Adipose tissue (tissue), 3 donors: ENCODE measurements around the gene REM2. TPM values are rescaled to one million over a fixed set of nuclear protein-coding genes. Genes with fewer than 3 reads are reported as not detected.

ENCODE experiments used
- polyA plus RNA-seq, 3 donors: library from polyadenylated mRNA; stranded (reverse); fragments of 200-250 nt; gene quantifications; one replicate each; pipeline ENCODE4 v1.2.3, GENCODE V29; 2013
- donor health status: healthy with polysubstance abuse.
- donor health status: Bipolar disorder and iron deficiency.
- donor health status: healthy.

Gene REM2
- polyA plus RNA-seq, 3 donors: 0.22 to 0.51 TPM; not detected in 1

Other genes starting within 250 kb of the REM2 start
- gene OR6J1, start 238.9 kb upstream of the REM2 start, polyA plus RNA-seq: not detected
- gene OXA1L, start 116.5 kb upstream of the REM2 start, polyA plus RNA-seq: 100 to 1,000 TPM in 1 of 3 donors, 10 to 100 TPM in 2; 72.7 to 123 (median 83.9) TPM
- 10 to 100 TPM in 2 of 3 donors, 1 to 10 TPM in 1; 3.7 to 15.2 (median 12.1) TPM for gene SLC7A7, start 67.8 kb upstream of the REM2 start, polyA plus RNA-seq
- gene MRPL52, start 53.3 kb upstream of the REM2 start, polyA plus RNA-seq: 10 to 100 TPM; 54.2 to 76.3 (median 65.9) TPM
- 100 to 1,000 TPM in 1 of 3 donors, 10 to 100 TPM in 2; 26.1 to 109 (median 86.0) TPM for gene MMP14, start 46.6 kb upstream of the REM2 start, polyA plus RNA-seq
- 10 to 100 TPM; 43.8 to 91.5 (median 50.6) TPM for gene LRP10, start 11.5 kb upstream of the REM2 start, polyA plus RNA-seq
- 10 to 100 TPM; 20.1 to 36.9 (median 34.6) TPM for gene RBM23, start 35.9 kb downstream of the REM2 start, polyA plus RNA-seq
- gene PRMT5, start 46.2 kb downstream of the REM2 start, polyA plus RNA-seq: 10 to 100 TPM; 30.8 to 46.0 (median 32.7) TPM
- gene HAUS4, start 73.9 kb downstream of the REM2 start, polyA plus RNA-seq: 10 to 100 TPM; 28.3 to 45.7 (median 30.9) TPM
- 1 to 10 TPM; 1.6 to 3.4 (median 2.0) TPM for gene AJUBA, start 99.3 kb downstream of the REM2 start, polyA plus RNA-seq
- gene C14orf93, start 126.9 kb downstream of the REM2 start, polyA plus RNA-seq: 10 to 100 TPM in 1 of 3 donors, 1 to 10 TPM in 2; 4.8 to 13.5 (median 6.2) TPM
- 100 to 1,000 TPM in 2 of 3 donors, 10 to 100 TPM in 1; 78.0 to 152 (median 140) TPM for gene PSMB5, start 151.7 kb downstream of the REM2 start, polyA plus RNA-seq
- not detected for gene PSMB11, start 159.0 kb downstream of the REM2 start, polyA plus RNA-seq
- 1 to 10 TPM; 1.9 to 7.0 (median 4.4) TPM for gene CDH24, start 174.3 kb downstream of the REM2 start, polyA plus RNA-seq
- gene ACIN1, start 211.9 kb downstream of the REM2 start, polyA plus RNA-seq: 10 to 100 TPM; 43.6 to 81.4 (median 79.3) TPM
- gene C14orf119, start 212.3 kb downstream of the REM2 start, polyA plus RNA-seq: 10 to 100 TPM; 16.3 to 54.9 (median 45.0) TPM
- gene CIROP, start 221.8 kb downstream of the REM2 start, polyA plus RNA-seq: under 1 TPM in 2 of 3 donors, not detected in 1; 0.03 to 0.56 TPM
- 1 to 10 TPM in 1 of 3 donors, under 1 TPM in 1, not detected in 1; 0.15 to 2.8 TPM for gene CEBPE, start 236.0 kb downstream of the REM2 start, polyA plus RNA-seq